ENCODE results near the gene USP53. TPM values are rescaled to one million over a fixed set of nuclear protein-coding genes. Genes with fewer than 3 reads are reported as not detected.

The USP53 gene
- 103 and 143 TPM in 2 replicates for total RNA-seq

DNA sequence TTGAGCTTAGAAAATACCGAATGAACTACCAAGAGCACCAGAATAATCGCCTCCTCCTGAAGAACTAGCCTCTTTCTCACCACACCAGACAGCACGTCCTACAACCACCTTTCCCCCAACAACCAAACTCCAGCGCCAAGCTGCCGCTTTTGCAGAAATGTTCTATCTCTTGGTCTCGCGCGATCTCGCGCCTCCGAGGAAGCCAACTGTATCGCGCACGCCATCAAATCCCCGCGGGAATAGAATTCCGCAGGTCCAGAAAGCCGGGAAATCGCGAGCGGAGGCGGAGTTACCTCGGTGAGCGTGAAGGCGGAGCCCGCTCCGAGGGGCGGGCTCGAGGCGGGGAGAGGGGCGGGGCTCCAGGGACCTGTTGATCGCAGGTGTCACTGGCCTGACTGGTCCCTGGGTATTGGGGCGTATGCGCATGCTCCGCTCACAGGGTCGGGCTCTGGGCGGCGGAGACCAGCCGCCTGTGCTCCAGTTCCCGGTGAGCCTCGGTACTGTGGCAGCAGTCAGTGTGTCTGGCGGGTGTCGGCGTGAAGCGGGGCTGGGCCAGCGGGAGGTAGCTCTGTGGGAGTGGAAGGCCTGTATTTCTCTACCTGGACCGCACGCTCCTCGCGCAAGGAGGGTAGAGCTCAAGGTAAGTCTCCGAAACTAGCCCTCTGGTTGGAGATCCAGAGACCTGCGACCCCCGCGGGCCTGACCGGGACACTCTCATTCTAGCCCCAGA lies at the start of gene USP53:
Gene USP53, plus strand, starts transcription at position 480 of the 730 bp plus-strand sequence. CDS start 27,047 bp downstream, outside the sequence.

DNA sequence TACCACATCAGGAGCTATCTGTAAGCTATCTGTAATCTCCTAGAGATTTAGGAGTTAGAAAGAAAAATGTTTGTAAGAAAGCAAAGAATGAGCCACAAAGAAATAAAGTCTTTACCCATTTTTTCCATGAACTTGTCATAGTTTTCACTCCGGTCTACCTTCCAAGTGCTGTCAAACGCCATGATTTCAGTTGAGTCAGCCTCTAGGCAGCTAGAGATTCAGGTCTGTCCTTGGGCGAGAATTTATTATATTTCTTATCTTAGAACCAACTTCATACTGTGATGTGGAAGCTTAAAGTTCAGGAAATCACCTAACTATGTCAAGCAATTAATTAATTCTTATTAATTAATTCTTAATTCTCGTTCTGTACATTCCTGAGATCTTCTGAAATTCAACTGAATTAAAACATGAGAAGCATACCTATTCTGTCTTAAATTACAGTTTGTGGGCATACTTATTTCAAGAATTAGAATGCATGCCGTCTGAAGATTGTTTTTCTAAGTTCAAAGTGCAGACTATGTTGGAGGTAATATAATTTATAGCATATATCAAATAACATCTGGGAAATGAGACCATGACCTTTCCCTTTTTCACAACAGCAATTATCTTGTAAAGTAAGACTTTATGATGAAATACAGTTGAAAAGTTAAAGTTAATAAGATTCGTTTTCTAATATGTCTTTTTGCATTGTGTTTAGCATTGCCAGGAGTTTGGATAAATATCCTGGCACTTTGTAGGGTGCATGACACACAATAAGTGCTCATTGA lies 109.6 kb downstream of the USP53 start, which contains the start of gene FABP2:
Gene FABP2, minus strand, starts transcription at position 218 of the 767 bp plus-strand sequence. Its CDS starts 36 bp downstream, at position 182.

Other genes with a start within 250 kb of the USP53 start
- gene MYOZ2, start 76.9 kb upstream of the USP53 start, total RNA-seq, result 0.98 and 2.2 TPM in 2 replicates
- not detected in 2 replicates for gene FABP2, start 109.4 kb downstream of the USP53 start, total RNA-seq

All from subcutaneous preadipocyte (primary cell).